Motor neuron (in vitro differentiated cells): ENCODE results near the gene FAM163B. TPM values are rescaled to one million over a fixed set of nuclear protein-coding genes. Genes with fewer than 3 reads are reported as not detected.

Experiments
- ATAC-seq, 8 experiments: fragments of 200-7000 bp; cut with Tn5 transposase; replicated peaks in 6 of 8; 2 replicates each; pipeline ENCODE4 v1.8.0; 2021; ENCODE audit warnings: mild to moderate bottlenecking in 8 of 8, moderate library complexity in 8 of 8
- H3K27ac ChIP-seq, 2 donors: fragments of 250-450 bp; sonication (Bioruptor Pico); 2 replicates each; pipeline ENCODE4 v1.9.0; 2021; ENCODE audit warnings: antibody characterized with exemption in 2 of 2, mild to moderate bottlenecking in 2 of 2, moderate library complexity in 1 of 2
- H3K4me1 ChIP-seq, 2 donors: fragments of 250-450 bp; sonication (Bioruptor Pico); replicated peaks in 1 of 2; 2 replicates each; pipeline ENCODE4 v1.6.1; 2021; ENCODE audit warnings: antibody characterized with exemption in 2 of 2, mild to moderate bottlenecking in 2 of 2, moderate library complexity in 1 of 2
- H3K4me3 ChIP-seq, 5 donors: fragments of 250-450 bp; sonication (Bioruptor Pico); 2 replicates each; pipeline ENCODE4 v1.9.0; 2021; ENCODE audit warnings: antibody characterized with exemption in 5 of 5, mild to moderate bottlenecking in 5 of 5, moderate library complexity in 4 of 5
- WGBS, 10 experiments: fragments of 450-650 bp; shearing (Covaris generic); methylation state at CpG; one replicate each; pipeline ENCODE4 v1.0.0; 2022; 5-methylcytosine and 5-hydroxymethylcytosine counted together
- in situ Hi-C, 9 experiments: fragments of 400-800 bp; cut with MboI; loops; one replicate each; pipeline ENCODE4 v1.15.0; 2021; ENCODE audit warnings: low sequenced_read_pairs in 9 of 9, low pct_unique_long_range_greater_than_20kb in 2 of 9; ENCODE audit not compliant: unreplicated experiment in 9 of 9
- total RNA-seq, 8 experiments: library from RNA; unstranded; fragments of 300-600 nt; gene quantifications; 2 replicates each; pipeline versions ENCODE4 v1.2.3 to v1.2.4, GENCODE V29; 2022

The FAM163B gene
- total RNA-seq, 8 experiments from 2014 or later: 0.36 to 1.9 (median 0.78) TPM; not detected in 1

- 25 to 100% (median 69%) methylated on average over 1 to 4 of the region's 7 CpGs; no CpG with 5 or more reads in 4 of the 10 experiments for WGBS, 10 experiments
- no peak for ATAC-seq
- H3K4me3 ChIP-seq: no peak overlapping the region
- peaks cover 21 to 26% of the 10 kb centered on the region in 2 donors for H3K4me1 ChIP-seq
- in situ Hi-C loops: no loop called here
- H3K27ac ChIP-seq: no peak overlapping the region
Observed at GRCh38 chr9:133608382-133608781, 807 bp downstream of the FAM163B start.

GRCh38 chr9:133607976-133608375 is 1.2 kb downstream of the FAM163B start:
- no peak overlapping the region for H3K4me3 ChIP-seq
- in situ Hi-C loops: no loop called here
- ATAC-seq: no peak
- H3K4me1 ChIP-seq: peaks cover 19 to 22% of the 10 kb centered on the region in 2 donors
- H3K27ac ChIP-seq: no peak overlapping the region
- 0 to 100% (median 73%) methylated on average over 1 to 5 of the region's 8 CpGs; no CpG with 5 or more reads in 4 of the 10 experiments for WGBS, 10 experiments

GRCh38 chr9:133607381-133607780 is 1.8 kb downstream of the FAM163B start:
- Histone ChIP-seq H3K27ac (no peak overlapping the region), H3K4me1 (peaks cover 19% of the 10 kb centered on the region in 2 donors), H3K4me3 (no peak overlapping the region)
- 0 to 82% (median 40%) methylated on average over 1 to 5 of the region's 7 CpGs; no CpG with 5 or more reads in 5 of the 10 experiments for WGBS, 10 experiments
- in situ Hi-C loops: no loop called here
- no peak for ATAC-seq

GRCh38 chr9:133606708-133607025 is 2.5 kb downstream of the FAM163B start:
- peak in 5 of 8 experiments; percentile 40 to 67 (median 46) for ATAC-seq
- WGBS, 10 experiments: 0 to 70% (median 30%) methylated on average over 1 to 5 of the region's 8 CpGs; no CpG with 5 or more reads in 3 of the 10 experiments
- Histone ChIP-seq H3K4me3 (no peak overlapping the region), H3K4me1 (peaks cover 19% of the 10 kb centered on the region in 2 donors), H3K27ac (no peak overlapping the region)
- in situ Hi-C loops: no loop called here

GRCh38 chr9:133605856-133606707 is 3.1 kb downstream of the FAM163B start:
- H3K27ac ChIP-seq: no peak overlapping the region
- WGBS, 10 experiments: 60 to 77% methylated on average over 1 to 4 of the region's 16 CpGs; no CpG with 5 or more reads in 8 of the 10 experiments
- H3K4me1 ChIP-seq: peaks cover 15 to 16% of the 10 kb centered on the region in 2 donors
- in situ Hi-C loops: no loop called here
- ATAC-seq: no peak
- no peak overlapping the region for H3K4me3 ChIP-seq

GRCh38 chr9:133605446-133605845 is 3.7 kb downstream of the FAM163B start:
- ATAC-seq: no peak
- H3K27ac ChIP-seq: no peak overlapping the region
- H3K4me1 ChIP-seq: peaks cover 9 to 10% of the 10 kb centered on the region in 2 donors
- no peak overlapping the region for H3K4me3 ChIP-seq
- in situ Hi-C loops: no loop called here
- WGBS, 10 experiments: 100% methylated on average over 1 of the region's 17 CpGs; no CpG with 5 or more reads in 9 of the 10 experiments

- Histone ChIP-seq H3K4me1 (peaks cover 5 to 8% of the 10 kb centered on the region in 2 donors), H3K27ac (no peak overlapping the region), H3K4me3 (no peak overlapping the region)
- in situ Hi-C loops: no loop called here
- 7 to 73% (median 66%) methylated on average over 2 to 9 of the region's 14 CpGs; no CpG with 5 or more reads in 6 of the 10 experiments for WGBS, 10 experiments
- ATAC-seq: peak in 2 of 8 experiments; percentile 15 to 31
Observed at GRCh38 chr9:133604856-133605255, 4.3 kb downstream of the FAM163B start.

- H3K4me3 ChIP-seq: no peak overlapping the region
- no peak for ATAC-seq
- 5 to 100% (median 65%) methylated on average over 1 to 5 of the region's 5 CpGs for WGBS, 10 experiments
- H3K27ac ChIP-seq: no peak overlapping the region
- H3K4me1 ChIP-seq: peaks cover 3 to 8% of the 10 kb centered on the region in 2 donors
- in situ Hi-C loops: no loop called here
Observed at GRCh38 chr9:133604214-133604613, 5.0 kb downstream of the FAM163B start.

GRCh38 chr9:133603135-133603927 is 5.9 kb downstream of the FAM163B start:
- in situ Hi-C loops: no loop called here
- Histone ChIP-seq H3K27ac (no peak overlapping the region), H3K4me3 (no peak overlapping the region), H3K4me1 (peaks cover 3 to 8% of the 10 kb centered on the region in 2 donors)
- WGBS, 10 experiments: 0 to 80% (median 48%) methylated on average over 1 to 7 of the region's 14 CpGs; no CpG with 5 or more reads in 1 of the 10 experiments
- no peak for ATAC-seq

GRCh38 chr9:133602277-133602676 is 6.9 kb downstream of the FAM163B start:
- in situ Hi-C loops: no loop called here
- no peak overlapping the region for H3K4me3 ChIP-seq
- WGBS, 10 experiments: 0 to 90% (median 20%) methylated on average over 2 to 8 of the region's 10 CpGs; no CpG with 5 or more reads in 5 of the 10 experiments
- peaks cover 3 to 8% of the 10 kb centered on the region in 2 donors for H3K4me1 ChIP-seq
- no peak overlapping the region for H3K27ac ChIP-seq
- peak in 4 of 8 experiments; percentile 27 to 56 (median 41) for ATAC-seq

- no peak for ATAC-seq
- WGBS, 10 experiments: 78 to 100% (median 93%) methylated on average over 2 to 3 of the region's 10 CpGs; no CpG with 5 or more reads in 7 of the 10 experiments
- Histone ChIP-seq H3K4me3 (no peak overlapping the region), H3K4me1 (peaks cover under 1 to 6% of the 10 kb centered on the region in 2 donors), H3K27ac (no peak overlapping the region)
- in situ Hi-C loops: no loop called here
Observed at GRCh38 chr9:133601746-133602145, 7.4 kb downstream of the FAM163B start.

- no peak for ATAC-seq
- Histone ChIP-seq H3K27ac (no peak overlapping the region), H3K4me3 (no peak overlapping the region), H3K4me1 (no peaks in the 10 kb centered on the region)
- in situ Hi-C loops: no loop called here
- WGBS, 10 experiments: 18 to 100% (median 46%) methylated on average over 1 to 4 of the region's 7 CpGs; no CpG with 5 or more reads in 3 of the 10 experiments
Observed at GRCh38 chr9:133600739-133601138, 8.4 kb downstream of the FAM163B start.
